ENCODE measurements around the gene ERG28.

ERG28 gene

GRCh38 chr14:75702616-75703261, 42.1 kb upstream of the ERG28 start:
- H3K27me3 ChIP-seq (ENCODE audit: low read depth, low read length), result no peaks in the 10 kb centered on the region
- H4K20me1 ChIP-seq (ENCODE audit: insufficient read depth, low read length), result 0 out of 2 replicates have a peak, but pooled peaks cover 4% of the 10 kb centered on the region
- peaks cover 39% of the 10 kb centered on the region for H3K4me1 ChIP-seq (ENCODE audit: low read length)
- no peak overlapping the region for H3K4me3 ChIP-seq (ENCODE audit: low read length)
- H3K79me2 ChIP-seq (ENCODE audit: low read length), result no peaks in the 10 kb centered on the region
- H3K36me3 ChIP-seq (replicated peaks; ENCODE audit: low read depth, low read length), result peaks cover 38% of the 10 kb centered on the region
- no peaks in the 10 kb centered on the region for H3K9me3 ChIP-seq (ENCODE audit: insufficient read depth, low read length)
- TF ChIP-seq, protein P1, sequence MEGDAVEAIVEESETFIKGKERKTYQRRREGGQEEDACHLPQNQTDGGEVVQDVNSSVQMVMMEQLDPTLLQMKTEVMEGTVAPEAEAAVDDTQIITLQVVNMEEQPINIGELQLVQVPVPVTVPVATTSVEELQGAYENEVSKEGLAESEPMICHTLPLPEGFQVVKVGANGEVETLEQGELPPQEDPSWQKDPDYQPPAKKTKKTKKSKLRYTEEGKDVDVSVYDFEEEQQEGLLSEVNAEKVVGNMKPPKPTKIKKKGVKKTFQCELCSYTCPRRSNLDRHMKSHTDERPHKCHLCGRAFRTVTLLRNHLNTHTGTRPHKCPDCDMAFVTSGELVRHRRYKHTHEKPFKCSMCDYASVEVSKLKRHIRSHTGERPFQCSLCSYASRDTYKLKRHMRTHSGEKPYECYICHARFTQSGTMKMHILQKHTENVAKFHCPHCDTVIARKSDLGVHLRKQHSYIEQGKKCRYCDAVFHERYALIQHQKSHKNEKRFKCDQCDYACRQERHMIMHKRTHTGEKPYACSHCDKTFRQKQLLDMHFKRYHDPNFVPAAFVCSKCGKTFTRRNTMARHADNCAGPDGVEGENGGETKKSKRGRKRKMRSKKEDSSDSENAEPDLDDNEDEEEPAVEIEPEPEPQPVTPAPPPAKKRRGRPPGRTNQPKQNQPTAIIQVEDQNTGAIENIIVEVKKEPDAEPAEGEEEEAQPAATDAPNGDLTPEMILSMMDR (IDR thresholded peaks at IDR 0.05; ENCODE audit: low read depth, low read length), result no peak
- no peak for TF ChIP-seq EZH2phosphoT487 (IDR thresholded peaks at IDR 0.05; ENCODE audit: low read depth)
- no peak overlapping the region for H2AFZ ChIP-seq (ENCODE audit: low read depth, low read length)
- no peak overlapping the region for H3K27ac ChIP-seq (ENCODE audit: low read length)
- H3K4me2 ChIP-seq (ENCODE audit: low read length), result no peak overlapping the region
- H3K9ac ChIP-seq (ENCODE audit: low read length), result no peak overlapping the region

- H3K27me3 ChIP-seq (ENCODE audit: low read depth, low read length), result no peaks in the 10 kb centered on the region
- no peak overlapping the region for H3K9ac ChIP-seq (ENCODE audit: low read length)
- no peaks in the 10 kb centered on the region for H3K79me2 ChIP-seq (ENCODE audit: low read length)
- H3K9me3 ChIP-seq (ENCODE audit: insufficient read depth, low read length), result no peaks in the 10 kb centered on the region
- H3K4me2 ChIP-seq (ENCODE audit: low read length), result no peak overlapping the region
- no peak overlapping the region for H2AFZ ChIP-seq (ENCODE audit: low read depth, low read length)
- 0 out of 2 replicates have a peak, but pooled peaks cover 4% of the 10 kb centered on the region for H4K20me1 ChIP-seq (ENCODE audit: insufficient read depth, low read length)
- no peak overlapping the region for H3K4me3 ChIP-seq (ENCODE audit: low read length)
- H3K27ac ChIP-seq (ENCODE audit: low read length), result no peak overlapping the region
- H3K36me3 ChIP-seq (replicated peaks; ENCODE audit: low read depth, low read length), result peaks cover 38% of the 10 kb centered on the region
- peaks cover 45% of the 10 kb centered on the region for H3K4me1 ChIP-seq (ENCODE audit: low read length)
- TF ChIP-seq EZH2phosphoT487 (IDR thresholded peaks at IDR 0.05; ENCODE audit: low read depth), result no peak
- TF ChIP-seq, protein P1 (IDR thresholded peaks at IDR 0.05; ENCODE audit: low read depth, low read length), result no peak
Observed at GRCh38 chr14:75702122-75702521, 41.4 kb upstream of the ERG28 start.

DNA sequence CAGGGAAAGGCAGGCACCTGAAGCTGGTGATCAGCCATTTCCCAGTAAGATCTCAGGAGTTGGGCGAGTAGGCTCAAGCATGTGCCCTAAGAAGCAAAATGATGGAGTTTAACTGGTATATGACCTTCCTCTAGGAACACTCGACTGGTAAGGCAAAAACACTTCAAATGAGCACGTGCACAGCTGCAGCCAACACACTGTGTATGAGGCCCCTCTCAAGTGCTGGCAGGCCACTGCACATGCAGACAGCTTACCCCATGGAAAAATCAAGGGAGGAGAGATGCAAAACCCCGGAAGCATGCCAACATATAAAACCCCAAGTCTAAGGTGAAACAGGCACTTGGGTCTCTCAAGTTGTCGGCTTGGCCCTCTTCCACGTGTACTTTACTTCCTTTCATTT, 39.6 kb upstream of the ERG28 start:
- peaks cover 43% of the 10 kb centered on the region for H3K4me1 ChIP-seq (ENCODE audit: low read length)
- peaks cover 31% of the 10 kb centered on the region for H3K36me3 ChIP-seq (replicated peaks; ENCODE audit: low read depth, low read length)
- no peak overlapping the region for H3K4me3 ChIP-seq (ENCODE audit: low read length)
- H3K4me2 ChIP-seq (ENCODE audit: low read length), result no peak overlapping the region
- H3K27ac ChIP-seq (ENCODE audit: low read length), result no peak overlapping the region
- TF ChIP-seq, protein P1 (IDR thresholded peaks at IDR 0.05; ENCODE audit: low read depth, low read length), result no peak
- no peak for TF ChIP-seq EZH2phosphoT487 (IDR thresholded peaks at IDR 0.05; ENCODE audit: low read depth)
- H3K9ac ChIP-seq (ENCODE audit: low read length), result no peak overlapping the region
- no peaks in the 10 kb centered on the region for H3K27me3 ChIP-seq (ENCODE audit: low read depth, low read length)
- H4K20me1 ChIP-seq (ENCODE audit: insufficient read depth, low read length), result 0 out of 2 replicates have a peak, but pooled peaks cover 2% of the 10 kb centered on the region
- H3K9me3 ChIP-seq (ENCODE audit: insufficient read depth, low read length), result no peaks in the 10 kb centered on the region
- H3K79me2 ChIP-seq (ENCODE audit: low read length), result no peaks in the 10 kb centered on the region
- no peak overlapping the region for H2AFZ ChIP-seq (ENCODE audit: low read depth, low read length)

- Histone ChIP-seq H2AFZ (ENCODE audit: low read depth, low read length) (no peak overlapping the region), H3K27me3 (ENCODE audit: low read depth, low read length) (no peaks in the 10 kb centered on the region), H4K20me1 (ENCODE audit: insufficient read depth, low read length) (no peaks in the 10 kb centered on the region), H3K79me2 (ENCODE audit: low read length) (no peaks in the 10 kb centered on the region), H3K36me3 (replicated peaks; ENCODE audit: low read depth, low read length) (peaks cover 31% of the 10 kb centered on the region), H3K4me2 (ENCODE audit: low read length) (peak overlapping the region; percentile 11), H3K9ac (ENCODE audit: low read length) (no peak overlapping the region), H3K9me3 (ENCODE audit: insufficient read depth, low read length) (no peaks in the 10 kb centered on the region), H3K4me1 (ENCODE audit: low read length) (peaks cover 35% of the 10 kb centered on the region), H3K27ac (ENCODE audit: low read length) (no peak overlapping the region), H3K4me3 (ENCODE audit: low read length) (no peak overlapping the region)
- TF ChIP-seq, protein P1 (IDR thresholded peaks at IDR 0.05; ENCODE audit: low read depth, low read length), result no peak
- no peak for TF ChIP-seq EZH2phosphoT487 (IDR thresholded peaks at IDR 0.05; ENCODE audit: low read depth)
Observed at GRCh38 chr14:75699331-75699730, 38.7 kb upstream of the ERG28 start.
